ENCODE results near the gene XRCC2.
A peak's percentile ranks its signal among the peaks of the same experiment; 100 is the strongest.
"Not testable (repeated sequence)": the region's sequence is repeated elsewhere in the genome, so short reads cannot be mapped to it uniquely, and the experiment has no call there.

The XRCC2 gene

GRCh38 chr7:152675759-152676636 is at the start of gene XRCC2:
Gene XRCC2, minus strand, starts transcription at chr7:152676141. Its CDS starts 62 bp downstream, at chr7:152676079.
- peak; percentile 87 to 95 for DNase-seq

GRCh38 chr7:152723364-152723763 is 47.4 kb upstream of the XRCC2 start:
- DNase-seq: no peak

GRCh38 chr7:152712412-152713042 is 36.6 kb upstream of the XRCC2 start:
- DNase-seq: not testable (repeated sequence)

- DNase-seq: no peak
Observed at GRCh38 chr7:152711444-152711944, 35.6 kb upstream of the XRCC2 start.

- no peak for DNase-seq
Observed at GRCh38 chr7:152710153-152710442, 34.2 kb upstream of the XRCC2 start.

- no peak for DNase-seq
Observed at GRCh38 chr7:152709287-152710152, 33.6 kb upstream of the XRCC2 start.

GRCh38 chr7:152704796-152705384 is 28.9 kb upstream of the XRCC2 start:
- DNase-seq: no peak

- no peak for DNase-seq
Observed at GRCh38 chr7:152699079-152699478, 23.1 kb upstream of the XRCC2 start.

GRCh38 chr7:152697268-152697974 is 21.5 kb upstream of the XRCC2 start:
- not testable (repeated sequence) for DNase-seq

GRCh38 chr7:152692196-152692595 is 16.3 kb upstream of the XRCC2 start:
- DNase-seq: not testable (repeated sequence)

GRCh38 chr7:152683297-152683696 is 7.4 kb upstream of the XRCC2 start:
- DNase-seq: no peak

- peak in 1 of 2 experiments; percentile 12 for DNase-seq
Observed at GRCh38 chr7:152677808-152678670, 2.1 kb upstream of the XRCC2 start.

- DNase-seq: peak; percentile 20 to 31
Observed at GRCh38 chr7:152674860-152675758, 832 bp downstream of the XRCC2 start.

- no peak for DNase-seq
Observed at GRCh38 chr7:152673897-152674296, 2.0 kb downstream of the XRCC2 start.

GRCh38 chr7:152672626-152673025 is 3.3 kb downstream of the XRCC2 start:
- DNase-seq: no peak

GRCh38 chr7:152669758-152670157 is 6.2 kb downstream of the XRCC2 start:
- DNase-seq: no peak

GRCh38 chr7:152668975-152669374 is 7.0 kb downstream of the XRCC2 start:
- DNase-seq: no peak

GRCh38 chr7:152667958-152668357 is 8.0 kb downstream of the XRCC2 start:
- no peak for DNase-seq

- no peak for DNase-seq
Observed at GRCh38 chr7:152666078-152666477, 9.9 kb downstream of the XRCC2 start.

GRCh38 chr7:152664636-152665035 is 11.3 kb downstream of the XRCC2 start:
- no peak for DNase-seq

Data from NCI-H1930 (cell line).